GM12878 (cell line): ENCODE measurements around the gene CASS4. TPM values are rescaled to one million over a fixed set of nuclear protein-coding genes. Genes with fewer than 3 reads are reported as not detected.

Experiments used
- ATAC-seq: fragments of 200-7000 bp; cut with Tn5 transposase; 3 replicates; pipeline ENCODE4 v1.9.1; 2020; ENCODE audit warnings: mild to moderate bottlenecking, moderate library complexity
- BruUV-seq: library from RNA; stranded (reverse); fragments of 400-500 nt; replicated peaks from 2 replicates; lab custom pipeline; 2021; lab: Mats Ljungman, UMichigan
- CTCF ChIA-PET: fragments of 300-600 bp; sonication (Branson Sonifier 250); formaldehyde crosslinking; extraction: SDS; loops from one replicate; lab custom pipeline; 2021; ENCODE audit warnings: inconsistent platforms; lab: Yijun Ruan, JAX
- POLR2A ChIA-PET: fragments of 350-600 bp; formaldehyde crosslinking; extraction: SDS; loops from one replicate; lab custom pipeline; 2021; ENCODE audit warnings: inconsistent platforms; lab: Charles Lee
- RAD21 ChIA-PET: fragments of 300-600 bp; sonication (Branson Sonifier 250); formaldehyde crosslinking; loops from one replicate; lab custom pipeline; 2023; ENCODE audit warnings: antibody characterized with exemption; ENCODE audit not compliant: unreplicated experiment; lab: Charles Lee
- SMC1A ChIA-PET: fragments of 300-600 bp; sonication (Branson Sonifier 250); formaldehyde crosslinking; loops from one replicate; lab custom pipeline; 2023; ENCODE audit not compliant: unreplicated experiment, uncharacterized antibody; lab: Charles Lee
- DNase-seq: peaks from one replicate; pipeline ENCODE4 v3.0.0-alpha.2; 2011; ENCODE audit warnings: low read depth, low spot score
- FAIRE-seq: peaks from 3 replicates; lab custom pipeline; 2011; peaks lifted over from hg19 to GRCh38; lab: Jason Lieb, UNC
- H2AFZ ChIP-seq: 2 replicates; pipeline ENCODE4 v1.6.0; 2011; ENCODE audit warnings: low read depth, low read length, control low read depth; ENCODE audit not compliant: control insufficient read depth
- H3K27ac ChIP-seq: 2 replicates; pipeline ENCODE4 v1.5.1; 2011; ENCODE audit warnings: control low read depth; ENCODE audit not compliant: control insufficient read depth, insufficient read depth
- H3K27me3 ChIP-seq, 2 experiments: replicated peaks in 1 of 2; 2 replicates each; pipeline versions ENCODE4 v1.6.0 to v1.6.1; 2011; ENCODE audit warnings: low read length in 1 of 2; ENCODE audit not compliant: control insufficient read depth in 2 of 2, insufficient read depth in 2 of 2
- H3K36me3 ChIP-seq, 2 experiments: 2 replicates each; pipeline ENCODE4 v1.5.1; 2011; ENCODE audit warnings: low read length in 1 of 2; ENCODE audit not compliant: control insufficient read depth in 2 of 2, insufficient read depth in 2 of 2
- H3K4me1 ChIP-seq: 2 replicates; pipeline ENCODE4 v1.6.1; 2011; ENCODE audit warnings: mild to moderate bottlenecking, low read length, moderate library complexity, mixed read lengths; ENCODE audit not compliant: control insufficient read depth, insufficient read depth
- H3K4me2 ChIP-seq: 2 replicates; pipeline ENCODE4 v1.6.0; 2011; ENCODE audit warnings: control low read depth; ENCODE audit not compliant: control insufficient read depth, insufficient read depth
- H3K4me3 ChIP-seq: fragments of 200-600 bp; sonication (generic); 2 replicates; pipeline ENCODE4 v1.5.1; 2016
- H3K79me2 ChIP-seq: 2 replicates; pipeline ENCODE4 v1.6.0; 2011; ENCODE audit warnings: low read length; ENCODE audit not compliant: control insufficient read depth, insufficient read depth
- H3K9ac ChIP-seq: 2 replicates; pipeline ENCODE4 v1.8.0; 2011; ENCODE audit warnings: low read length, control low read depth, mixed read lengths; ENCODE audit not compliant: control insufficient read depth, insufficient read depth
- H3K9me3 ChIP-seq: replicated peaks from 3 replicates; pipeline ENCODE4 v1.5.1; 2011; ENCODE audit warnings: mild to moderate bottlenecking, low read length; ENCODE audit not compliant: control insufficient read depth, insufficient read depth
- H4K20me1 ChIP-seq: 2 replicates; pipeline ENCODE4 v1.6.0; 2011; ENCODE audit not compliant: control insufficient read depth, insufficient read depth
- BMI1 ChIP-seq: fragments of 450-650 bp; IDR thresholded peaks from 2 replicates; pipeline ENCODE4 v1.6.1; 2016; ENCODE audit warnings: mild to moderate bottlenecking, moderate library complexity, borderline replicate concordance
- HCFC1 ChIP-seq: fragments of 150-350 bp; IDR thresholded peaks from 2 replicates; pipeline ENCODE4 v1.6.1; 2014; ENCODE audit warnings: low read length
- IRF3 ChIP-seq: fragments of 450-650 bp; IDR thresholded peaks from 2 replicates; pipeline ENCODE4 v1.6.1; 2014; ENCODE audit warnings: mild to moderate bottlenecking
- MTA3 ChIP-seq: IDR thresholded peaks from 2 replicates; pipeline ENCODE4 v1.6.1; 2012; ENCODE audit warnings: low read length, inconsistent platforms, borderline replicate concordance
- MYB ChIP-seq: fragments of 150-350 bp; IDR thresholded peaks from 2 replicates; pipeline ENCODE4 v1.6.1; 2014; ENCODE audit warnings: mild to moderate bottlenecking, low read depth, low read length, borderline replicate concordance
- SPI1 ChIP-seq: IDR thresholded peaks from 2 replicates; pipeline ENCODE4 v1.6.1; 2011; ENCODE audit warnings: low read depth, mild to moderate bottlenecking, low read length, moderate library complexity, borderline replicate concordance; ENCODE audit not compliant: insufficient read depth
- TCF3 ChIP-seq: IDR thresholded peaks from 2 replicates; pipeline ENCODE4 v1.6.1; 2012; ENCODE audit warnings: low read depth, mild to moderate bottlenecking, low read length, borderline replicate concordance; ENCODE audit not compliant: insufficient read depth
- ZNF24 ChIP-seq: fragments of 450-650 bp; IDR thresholded peaks from 2 replicates; pipeline ENCODE4 v1.6.1; 2017; ENCODE audit warnings: antibody characterized with exemption, mild to moderate bottlenecking
- WGBS: methylation state at CpG from one replicate; pipeline ENCODE4 v1.1.6; 2016; ENCODE audit warnings: low lambda C conversion rate; ENCODE audit not compliant: insufficient replicate concordance, insufficient coverage; ENCODE audit errors: missing lambda C conversion rate; 5-methylcytosine and 5-hydroxymethylcytosine counted together
- in situ Hi-C: fragments of 300-500 bp; cut with MboI; formaldehyde crosslinking; loops from 9 replicates; pipeline ENCODE4 v1.14.3; 2018; ENCODE audit warnings: mixed read lengths
- intact Hi-C: fragments of 100-400 bp; cut with micrococcal nuclease; formaldehyde crosslinking; loops from one replicate; pipeline ENCODE4 v1.14.2; 2022; ENCODE audit not compliant: unreplicated experiment
- polyA plus RNA-seq, 11 experiments: library from polyadenylated mRNA; depleted of rRNA in 4 of 11; unstranded in 6 of 11; stranded (reverse) in 5 of 11; fragments of >200 nt; fragmentation: Nextera tagmentation in 4 of 11; fragmentation: Illumina TruSeq in 1 of 11; extraction: Ambion mirVana in 4 of 11; extraction: Trizol in 1 of 11; gene quantifications; 1 replicate in 1 of 11; 2 replicates in 10 of 11; pipeline versions ENCODE4 v1.2.1 to v1.2.3, GENCODE V29; 2011 to 2016; ENCODE audit warnings: inconsistent platforms in 2 of 11, missing spikeins in 2 of 11, low read depth in 1 of 11
- small RNA-seq: library from RNA; depleted of rRNA; stranded (forward); fragments of <200 nt; gene quantifications from one replicate; pipeline ENCODE3, GENCODE V24; 2014
- total RNA-seq, 4 experiments: library from RNA; depleted of rRNA in 3 of 4; stranded (reverse); fragments of >200 nt in 3 of 4; fragmentation: Illumina TruSeq in 1 of 4; extraction: Trizol in 1 of 4; gene quantifications; 2 replicates each; pipeline versions ENCODE4 v1.2.1 to v1.2.3, GENCODE V29; 2013 to 2021

Gene CASS4
- total and polyA plus RNA-seq, 10 of the 15 experiments (the other 5 are each of a cell fraction or from before 2014, with no cell fraction given): 0.04 to 0.24 (median 0.11) TPM; not detected in 1

DNA sequence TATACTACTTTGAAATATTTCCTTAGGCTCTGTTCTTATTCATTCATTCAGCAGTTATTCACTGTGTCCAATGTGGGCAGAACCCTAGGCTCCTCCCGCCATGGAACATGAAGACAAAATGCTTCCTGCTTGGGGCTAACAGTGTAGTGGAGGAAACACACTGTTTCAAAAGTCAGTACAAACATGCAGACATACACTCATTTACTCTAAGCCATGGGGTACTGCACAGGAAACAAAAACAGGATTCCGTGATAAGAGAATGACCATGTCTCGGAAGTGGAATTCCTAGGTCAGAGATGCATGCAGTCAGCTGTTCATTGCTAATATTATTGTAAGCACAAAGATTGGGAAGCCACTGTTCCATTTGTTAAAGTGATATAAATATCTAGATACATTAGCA is 94.0 kb downstream of the CASS4 start:
- Histone ChIP-seq H3K79me2 (no peaks in the 10 kb centered on the region), H3K4me3 (no peak overlapping the region), H3K9me3 (no peaks in the 10 kb centered on the region), H3K27me3 (no peaks in the 10 kb centered on the region), H4K20me1 (no peaks in the 10 kb centered on the region), H3K9ac (no peak overlapping the region), H3K36me3 (peaks cover 0 to 2% of the 10 kb centered on the region in 2 experiments; a peak in 1 of 4 replicates), H2AFZ (no peak overlapping the region), H3K4me1 (no peaks in the 10 kb centered on the region), H3K4me2 (no peak overlapping the region), H3K27ac (no peak overlapping the region)
- 81% methylated on average over 3 of the region's 3 CpGs for WGBS
- in situ Hi-C loops: no loop called here
- TF ChIP-seq BMI1: no peak
- no peak for TF ChIP-seq TCF3
- TF ChIP-seq MTA3: no peak
- no peak for TF ChIP-seq ZNF24
- no peak for TF ChIP-seq SPI1
- TF ChIP-seq MYB: no peak
- no peak for TF ChIP-seq HCFC1
- TF ChIP-seq IRF3: no peak
- POLR2A ChIA-PET: no interaction called here
- DNase-seq (no peak), FAIRE-seq (no peak), ATAC-seq (no peak)
- CTCF ChIA-PET: interaction anchor here (3.7 kb wide), 1 partner anchor 111 kb away, joined by 12 read pairs; no protein-coding TSS in a partner anchor
- RAD21 ChIA-PET: no interaction called here
- no TSS peak for BruUV-seq
- intact Hi-C loops: no loop called here
- SMC1A ChIA-PET: no interaction called here

Small RNAs within 50 kb of the gene (small RNA-seq; reads per million reads assigned to genes)
- not detected for gene RPL39P

Other genes starting within 250 kb of the CASS4 start
Only the 7 nearest of the 8 such genes appear.
- gene MC3R, start 163.5 kb upstream of the CASS4 start, total RNA-seq (2014; rRNA removed): not detected in 2 replicates
- not detected in 2 replicates for gene MC3R, start 163.5 kb upstream of the CASS4 start, total RNA-seq (2014; rRNA removed; fragmentation: Illumina TruSeq; extraction: Trizol)
- not detected in 2 replicates for gene MC3R, start 163.5 kb upstream of the CASS4 start, total RNA-seq (2021)
- gene MC3R, start 163.5 kb upstream of the CASS4 start, polyA plus RNA-seq (2011; rRNA removed): not detected in 2 replicates
- not detected in 2 replicates for gene MC3R, start 163.5 kb upstream of the CASS4 start, polyA plus RNA-seq (2014; fragmentation: Illumina TruSeq; extraction: Trizol)
- not detected for gene MC3R, start 163.5 kb upstream of the CASS4 start, polyA plus RNA-seq (2014; fragmentation: Nextera tagmentation; extraction: Ambion mirVana)
- not detected in 2 replicates for gene MC3R, start 163.5 kb upstream of the CASS4 start, polyA plus RNA-seq (2014; rRNA removed)
- gene MC3R, start 163.5 kb upstream of the CASS4 start, polyA plus RNA-seq (2016; fragmentation: Nextera tagmentation; extraction: Ambion mirVana): not detected
- 0.56 and 1.1 TPM in 2 replicates for gene FAM210B, start 53.3 kb upstream of the CASS4 start, total RNA-seq (2014; rRNA removed)
- gene FAM210B, start 53.3 kb upstream of the CASS4 start, total RNA-seq (2014; rRNA removed; fragmentation: Illumina TruSeq; extraction: Trizol): 0.51 and 0.94 TPM in 2 replicates
- gene FAM210B, start 53.3 kb upstream of the CASS4 start, total RNA-seq (2021): 0.51 and 0.58 TPM in 2 replicates
- gene FAM210B, start 53.3 kb upstream of the CASS4 start, polyA plus RNA-seq (2011; rRNA removed): 1.4 and 1.8 TPM in 2 replicates
- 0.79 and 0.97 TPM in 2 replicates for gene FAM210B, start 53.3 kb upstream of the CASS4 start, polyA plus RNA-seq (2014; fragmentation: Illumina TruSeq; extraction: Trizol)
- gene FAM210B, start 53.3 kb upstream of the CASS4 start, polyA plus RNA-seq (2014; fragmentation: Nextera tagmentation; extraction: Ambion mirVana): under 1 TPM; 0.13 to 0.38 TPM
- gene FAM210B, start 53.3 kb upstream of the CASS4 start, polyA plus RNA-seq (2014; rRNA removed): 0.46 and 0.53 TPM in 2 replicates
- gene FAM210B, start 53.3 kb upstream of the CASS4 start, polyA plus RNA-seq (2016; fragmentation: Nextera tagmentation; extraction: Ambion mirVana): 1 to 10 TPM; 1.3 TPM
- 57.3 and 63.1 TPM in 2 replicates for gene AURKA, start 20.0 kb upstream of the CASS4 start, total RNA-seq (2014; rRNA removed)
- 67.9 and 71.6 TPM in 2 replicates for gene AURKA, start 20.0 kb upstream of the CASS4 start, total RNA-seq (2014; rRNA removed; fragmentation: Illumina TruSeq; extraction: Trizol)
- gene AURKA, start 20.0 kb upstream of the CASS4 start, total RNA-seq (2021): 59.4 and 61.2 TPM in 2 replicates
- 87.6 and 108 TPM in 2 replicates for gene AURKA, start 20.0 kb upstream of the CASS4 start, polyA plus RNA-seq (2011; rRNA removed)
- gene AURKA, start 20.0 kb upstream of the CASS4 start, polyA plus RNA-seq (2014; fragmentation: Illumina TruSeq; extraction: Trizol): 98.7 and 113 TPM in 2 replicates
- 10 to 100 TPM; 70.9 to 75.2 TPM for gene AURKA, start 20.0 kb upstream of the CASS4 start, polyA plus RNA-seq (2014; fragmentation: Nextera tagmentation; extraction: Ambion mirVana)
- 58.3 and 60.8 TPM in 2 replicates for gene AURKA, start 20.0 kb upstream of the CASS4 start, polyA plus RNA-seq (2014; rRNA removed)
- gene AURKA, start 20.0 kb upstream of the CASS4 start, polyA plus RNA-seq (2016; fragmentation: Nextera tagmentation; extraction: Ambion mirVana): 100 to 1,000 TPM; 120 to 122 TPM
- 41.9 and 42.7 TPM in 2 replicates for gene CSTF1, start 19.6 kb upstream of the CASS4 start, total RNA-seq (2014; rRNA removed)
- gene CSTF1, start 19.6 kb upstream of the CASS4 start, total RNA-seq (2014; rRNA removed; fragmentation: Illumina TruSeq; extraction: Trizol): 42.5 and 45.8 TPM in 2 replicates
- gene CSTF1, start 19.6 kb upstream of the CASS4 start, total RNA-seq (2021): 39.7 and 41.8 TPM in 2 replicates
- gene CSTF1, start 19.6 kb upstream of the CASS4 start, polyA plus RNA-seq (2011; rRNA removed): 81.4 and 89.1 TPM in 2 replicates
- gene CSTF1, start 19.6 kb upstream of the CASS4 start, polyA plus RNA-seq (2014; fragmentation: Illumina TruSeq; extraction: Trizol): 56.2 and 57.8 TPM in 2 replicates
- gene CSTF1, start 19.6 kb upstream of the CASS4 start, polyA plus RNA-seq (2014; fragmentation: Nextera tagmentation; extraction: Ambion mirVana): 10 to 100 TPM; 63.3 to 66.0 TPM
- gene CSTF1, start 19.6 kb upstream of the CASS4 start, polyA plus RNA-seq (2014; rRNA removed): 44.9 and 47.2 TPM in 2 replicates
- gene CSTF1, start 19.6 kb upstream of the CASS4 start, polyA plus RNA-seq (2016; fragmentation: Nextera tagmentation; extraction: Ambion mirVana): 10 to 100 TPM; 43.3 to 54.5 TPM
- 71.2 and 73.9 TPM in 2 replicates for gene RTF2, start 56.4 kb downstream of the CASS4 start, total RNA-seq (2014; rRNA removed)
- 65.1 and 66.2 TPM in 2 replicates for gene RTF2, start 56.4 kb downstream of the CASS4 start, total RNA-seq (2014; rRNA removed; fragmentation: Illumina TruSeq; extraction: Trizol)
- gene RTF2, start 56.4 kb downstream of the CASS4 start, total RNA-seq (2021): 77.0 and 77.7 TPM in 2 replicates
- gene RTF2, start 56.4 kb downstream of the CASS4 start, polyA plus RNA-seq (2011; rRNA removed): 86.5 and 100 TPM in 2 replicates
- 61.5 and 79.2 TPM in 2 replicates for gene RTF2, start 56.4 kb downstream of the CASS4 start, polyA plus RNA-seq (2014; fragmentation: Illumina TruSeq; extraction: Trizol)
- gene RTF2, start 56.4 kb downstream of the CASS4 start, polyA plus RNA-seq (2014; fragmentation: Nextera tagmentation; extraction: Ambion mirVana): 100 to 1,000 TPM in 1 of 2 experiments, 10 to 100 TPM in 1; 99.3 to 133 TPM
- gene RTF2, start 56.4 kb downstream of the CASS4 start, polyA plus RNA-seq (2014; rRNA removed): 69.1 and 71.4 TPM in 2 replicates
- 100 to 1,000 TPM; 124 TPM for gene RTF2, start 56.4 kb downstream of the CASS4 start, polyA plus RNA-seq (2016; fragmentation: Nextera tagmentation; extraction: Ambion mirVana)
- gene FAM209A, start 112.5 kb downstream of the CASS4 start, total RNA-seq (2014; rRNA removed): 0.44 TPM in 1 of 2 replicates, not detected in the other
- 0.31 and 0.37 TPM in 2 replicates for gene FAM209A, start 112.5 kb downstream of the CASS4 start, total RNA-seq (2014; rRNA removed; fragmentation: Illumina TruSeq; extraction: Trizol)
- 0.41 TPM in 1 of 2 replicates, not detected in the other for gene FAM209A, start 112.5 kb downstream of the CASS4 start, total RNA-seq (2021)
- 0.27 and 0.32 TPM in 2 replicates for gene FAM209A, start 112.5 kb downstream of the CASS4 start, polyA plus RNA-seq (2011; rRNA removed)
- gene FAM209A, start 112.5 kb downstream of the CASS4 start, polyA plus RNA-seq (2014; fragmentation: Illumina TruSeq; extraction: Trizol): 0.51 TPM in 1 of 2 replicates, not detected in the other
- gene FAM209A, start 112.5 kb downstream of the CASS4 start, polyA plus RNA-seq (2014; fragmentation: Nextera tagmentation; extraction: Ambion mirVana): under 1 TPM in 1 of 2 experiments, not detected in 1; 0.11 TPM
- gene FAM209A, start 112.5 kb downstream of the CASS4 start, polyA plus RNA-seq (2014; rRNA removed): 0.15 and 0.33 TPM in 2 replicates
- gene FAM209A, start 112.5 kb downstream of the CASS4 start, polyA plus RNA-seq (2016; fragmentation: Nextera tagmentation; extraction: Ambion mirVana): not detected
- 1.3 TPM in 1 of 2 replicates, not detected in the other for gene FAM209B, start 121.0 kb downstream of the CASS4 start, total RNA-seq (2014; rRNA removed)
- gene FAM209B, start 121.0 kb downstream of the CASS4 start, total RNA-seq (2014; rRNA removed; fragmentation: Illumina TruSeq; extraction: Trizol): 0.22 and 0.28 TPM in 2 replicates
- 0.44 TPM in 1 of 2 replicates, not detected in the other for gene FAM209B, start 121.0 kb downstream of the CASS4 start, total RNA-seq (2021)
- gene FAM209B, start 121.0 kb downstream of the CASS4 start, polyA plus RNA-seq (2011; rRNA removed): 0.27 and 0.38 TPM in 2 replicates
- 0.38 TPM in 1 of 2 replicates, not detected in the other for gene FAM209B, start 121.0 kb downstream of the CASS4 start, polyA plus RNA-seq (2014; fragmentation: Illumina TruSeq; extraction: Trizol)
- gene FAM209B, start 121.0 kb downstream of the CASS4 start, polyA plus RNA-seq (2014; fragmentation: Nextera tagmentation; extraction: Ambion mirVana): under 1 TPM; 0.61 to 0.77 TPM
- gene FAM209B, start 121.0 kb downstream of the CASS4 start, polyA plus RNA-seq (2014; rRNA removed): not detected in 2 replicates
- gene FAM209B, start 121.0 kb downstream of the CASS4 start, polyA plus RNA-seq (2016; fragmentation: Nextera tagmentation; extraction: Ambion mirVana): under 1 TPM; 0.32 to 0.55 TPM